NCI-H345 (cell line): Measurements from ENCODE around the gene FOXL1.
"Not testable (repeated sequence)": the region's sequence is repeated elsewhere in the genome, so short reads cannot be mapped to it uniquely, and the experiment has no call there.

Experiments used
- DNase-seq: peaks from one replicate; lab custom pipeline; 2025; lab: John Stamatoyannopoulos, UW

FOXL1 gene

GRCh38 chr16:86580791-86581170 is 2.4 kb downstream of the FOXL1 start:
- DNase-seq = no peak

DNA sequence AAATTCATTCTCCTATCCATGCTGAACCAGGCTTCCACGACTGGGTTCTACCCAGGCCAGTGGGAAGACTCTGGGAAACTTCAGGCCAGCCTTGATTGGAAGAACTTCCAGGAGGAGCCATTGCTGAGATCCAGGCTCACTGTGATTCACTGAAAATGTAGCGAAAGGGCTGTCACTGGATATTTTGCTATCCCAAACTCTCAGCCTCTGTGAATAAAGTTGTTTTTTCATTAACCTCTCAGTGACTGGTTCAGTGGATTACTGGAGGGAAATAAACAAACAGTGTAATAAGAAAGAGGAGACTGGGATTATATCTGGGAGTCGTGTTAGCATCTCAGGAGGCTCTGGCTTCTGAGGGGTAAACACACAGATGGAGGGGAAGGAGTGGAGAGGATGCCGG is 3.1 kb downstream of the FOXL1 start:
- no peak for DNase-seq

DNA sequence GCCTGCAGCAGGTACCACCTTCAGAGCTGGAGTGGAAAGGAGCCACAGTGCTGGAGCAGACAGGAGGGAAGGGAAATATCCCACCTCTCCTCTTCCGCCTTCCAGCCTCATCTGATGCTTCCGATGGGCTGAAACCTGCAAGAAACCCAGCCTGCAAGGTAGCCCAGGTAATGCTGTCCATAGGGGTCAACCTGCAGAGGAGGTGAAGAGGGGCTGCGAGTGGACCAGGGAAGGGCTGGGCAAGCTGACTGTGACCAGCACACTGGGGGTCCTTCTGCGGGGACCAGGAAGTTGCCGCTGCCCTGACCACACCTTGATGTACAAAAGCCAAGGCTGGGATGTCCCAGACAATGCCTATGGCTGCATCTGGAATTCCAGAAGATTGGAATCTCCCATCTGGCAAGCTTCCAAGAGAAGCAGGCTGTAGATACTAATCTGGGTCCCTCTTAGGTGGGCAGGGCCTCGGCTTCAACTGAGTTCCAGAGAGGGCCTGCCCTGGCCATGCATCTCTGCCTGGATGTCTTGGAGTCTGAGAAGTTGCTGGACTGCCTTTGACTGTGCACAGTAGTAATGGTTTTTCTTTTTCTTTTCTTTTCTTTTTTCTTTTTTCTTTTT is 5.8 kb downstream of the FOXL1 start:
- no peak for DNase-seq

GRCh38 chr16:86584726-86585721 is 6.7 kb downstream of the FOXL1 start:
- no peak for DNase-seq

GRCh38 chr16:86585821-86586611 is 7.7 kb downstream of the FOXL1 start:
- DNase-seq = no peak

DNA sequence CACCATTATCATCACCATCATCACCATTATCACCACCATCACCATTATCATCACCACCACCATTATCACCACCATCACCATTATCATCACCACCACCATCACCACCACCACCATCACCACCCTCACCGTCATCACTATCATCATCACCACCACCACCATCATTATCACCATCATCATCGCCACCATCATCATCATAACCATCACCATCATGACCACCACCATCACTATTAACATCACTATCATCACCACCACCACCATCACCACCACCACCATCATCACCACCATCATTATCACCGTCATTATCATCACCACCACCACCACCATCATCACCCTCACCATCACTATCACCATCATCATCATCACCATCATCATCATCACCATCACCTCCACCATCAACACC is 9.1 kb downstream of the FOXL1 start:
- DNase-seq = no peak

- DNase-seq = not testable (repeated sequence)
These were observed 9.6 kb downstream of the FOXL1 start for GRCh38 chr16:86587955-86588354.

GRCh38 chr16:86590501-86591144 is 12.3 kb downstream of the FOXL1 start:
- no peak for DNase-seq

DNA sequence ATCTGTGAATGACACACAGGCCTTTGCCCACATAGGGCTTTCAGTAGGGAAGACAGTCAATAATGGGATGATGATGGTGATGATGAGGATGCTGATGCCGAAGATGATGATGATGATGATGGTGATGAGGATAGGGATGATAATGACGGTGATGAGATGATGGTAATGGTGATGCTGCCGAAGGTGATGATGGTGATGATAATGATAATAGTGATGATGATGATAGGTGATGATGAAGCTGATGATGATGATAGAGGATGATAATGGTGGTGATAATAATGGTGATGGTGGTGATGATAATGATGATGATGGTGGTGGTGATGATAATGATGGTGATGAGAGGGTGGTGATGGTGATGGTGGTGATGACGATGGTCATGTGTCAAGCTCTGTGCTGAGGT is 12.9 kb downstream of the FOXL1 start:
- DNase-seq = no peak

DNA sequence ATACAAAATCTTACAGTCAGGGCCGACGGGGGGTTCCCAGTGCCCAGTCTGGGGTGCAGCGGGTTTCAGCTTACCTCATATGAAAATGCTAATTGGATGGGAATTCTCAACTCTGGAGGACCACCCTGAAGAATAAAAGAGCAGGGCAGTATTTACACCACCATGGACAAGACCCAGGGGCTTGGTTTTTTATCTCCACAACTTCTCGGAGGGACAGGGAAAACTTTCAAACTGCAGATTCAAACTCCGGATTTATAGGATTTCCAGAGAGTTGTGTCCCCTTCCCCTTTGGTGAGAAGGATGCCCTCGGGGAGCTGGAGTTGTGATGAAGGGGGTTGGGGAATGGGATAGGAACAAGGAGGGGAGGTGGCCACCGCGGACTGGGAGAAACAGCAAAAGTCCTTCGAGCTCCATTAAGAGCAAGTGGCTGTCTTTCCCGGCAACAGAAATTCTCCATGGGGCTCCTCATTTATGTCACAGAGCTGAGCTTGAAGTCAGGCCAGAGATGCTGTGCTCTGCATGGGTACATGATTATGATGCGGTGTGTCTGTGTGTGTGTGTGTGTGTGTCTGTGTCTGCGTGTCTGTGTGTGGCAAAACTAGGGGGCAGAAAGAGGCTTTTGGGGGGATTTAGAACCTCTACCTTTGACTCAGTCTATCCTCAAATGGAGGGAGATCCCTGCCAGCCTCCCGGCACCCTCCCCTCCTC is 15.7 kb downstream of the FOXL1 start:
- DNase-seq = no peak

GRCh38 chr16:86594721-86595120 is 16.4 kb downstream of the FOXL1 start:
- no peak for DNase-seq

DNA sequence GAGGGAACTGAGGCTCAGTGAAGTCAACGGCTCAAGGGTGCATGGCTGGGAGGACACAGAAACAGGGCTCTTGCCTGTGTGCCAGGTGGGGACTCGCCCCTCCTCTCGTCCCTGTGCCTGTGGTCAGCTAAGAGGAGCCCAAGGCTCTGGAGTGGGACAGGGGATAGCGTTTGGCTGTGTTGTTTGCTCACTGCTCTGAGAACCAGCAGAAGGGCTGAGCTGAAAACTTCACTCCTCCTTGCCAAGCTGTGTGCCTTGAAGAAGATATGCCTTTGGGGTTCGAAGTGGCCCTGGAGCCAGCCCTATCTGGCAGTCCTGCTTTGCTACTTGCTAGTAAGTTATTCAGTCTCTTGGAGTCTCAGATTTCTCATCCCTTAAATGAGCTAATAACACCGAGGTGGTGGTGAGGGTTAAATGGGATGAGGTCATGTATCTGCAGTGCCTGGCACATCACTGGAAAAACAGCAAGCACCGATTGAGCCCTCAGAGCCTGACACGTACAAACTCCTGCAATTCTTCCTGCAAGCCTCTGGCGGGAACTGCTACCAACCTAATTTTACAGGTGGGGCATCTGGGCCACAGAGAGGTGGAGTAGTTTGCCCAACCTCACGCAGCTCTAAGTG is 17.7 kb downstream of the FOXL1 start:
- no peak for DNase-seq

- no peak for DNase-seq
These were observed 19.0 kb downstream of the FOXL1 start for GRCh38 chr16:86597126-86597879.

GRCh38 chr16:86597880-86598606 is 19.7 kb downstream of the FOXL1 start:
- DNase-seq = no peak

DNA sequence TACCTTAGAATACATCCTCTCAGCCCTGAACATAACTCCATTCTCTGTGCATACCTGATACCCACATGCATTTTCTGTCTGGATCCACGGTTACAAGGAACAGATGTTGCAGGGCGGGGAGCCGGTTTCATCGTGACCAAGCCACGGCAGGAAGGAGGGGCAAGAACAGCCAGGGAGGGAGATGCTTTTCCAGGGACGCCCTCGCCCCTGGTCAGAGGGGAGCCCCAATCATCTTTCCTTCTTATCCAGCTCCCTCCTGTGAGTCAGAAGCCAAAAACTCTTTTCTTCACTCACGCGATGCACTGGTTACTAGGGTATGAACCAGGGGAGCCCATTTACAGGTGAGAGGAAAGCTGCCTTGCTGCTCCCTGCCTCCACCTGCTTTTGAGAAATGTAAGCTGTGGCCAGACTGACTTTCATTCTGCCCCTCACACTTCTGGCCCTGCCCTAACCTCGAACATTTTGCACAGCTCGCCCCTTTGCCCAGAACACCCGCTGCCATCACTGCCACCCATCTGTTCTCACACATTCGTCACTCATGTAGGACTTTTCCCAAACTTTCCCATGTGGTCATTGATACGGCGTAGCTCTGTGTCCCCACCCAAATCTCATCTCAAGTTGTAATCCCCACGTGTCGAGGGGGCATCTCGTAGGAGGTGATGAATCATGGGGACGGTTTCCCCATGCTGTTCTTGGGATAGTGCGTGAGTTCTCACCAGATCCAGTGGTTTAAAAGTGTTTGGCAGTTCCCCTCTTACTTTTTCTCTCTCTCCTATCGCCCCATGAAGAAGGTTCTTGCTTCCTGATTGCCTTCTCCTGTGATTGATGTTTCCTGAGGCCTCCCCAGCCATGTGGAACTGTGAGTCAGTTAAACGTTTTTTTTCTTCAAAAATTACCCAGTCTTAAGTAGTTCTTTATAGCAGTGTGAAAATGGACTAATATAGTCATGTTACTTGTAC is 20.5 kb downstream of the FOXL1 start:
- no peak for DNase-seq

DNA sequence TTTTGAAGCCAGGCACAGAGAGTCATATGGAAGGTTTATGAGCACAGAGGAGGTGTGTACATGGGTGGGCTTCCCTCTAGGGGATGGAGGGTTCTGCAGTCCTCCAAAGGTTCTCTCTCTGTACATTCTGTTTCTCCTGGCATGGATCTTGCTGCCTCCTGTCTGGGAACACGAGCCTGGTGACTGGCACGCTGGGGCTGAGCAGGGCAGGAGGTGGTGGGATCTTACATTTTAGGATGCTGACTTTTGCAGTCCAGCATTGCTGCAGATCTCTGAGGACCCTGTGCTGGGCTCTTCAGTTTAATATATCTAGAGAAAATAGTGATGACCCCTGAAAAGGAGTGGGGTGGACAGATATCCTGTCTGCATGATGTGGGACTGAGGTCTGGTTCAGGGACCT is 23.0 kb downstream of the FOXL1 start:
- DNase-seq = no peak

- DNase-seq = no peak
These were observed 24.2 kb downstream of the FOXL1 start for GRCh38 chr16:86602521-86602920.

- DNase-seq = no peak
These were observed 26.3 kb downstream of the FOXL1 start for GRCh38 chr16:86604436-86605193.
